Spleen (tissue), 7 donors: ENCODE measurements around the gene ADCY6.

Experiments used
- CTCF ChIP-seq, 11 experiments: fragments of 200-600 bp in 7 of 11; fragments of 450-650 bp in 4 of 11; sonication (generic) in 4 of 11; IDR thresholded peaks in 8 of 11; conservative IDR thresholded peaks in 3 of 11; 1 replicate in 7 of 11; 2 replicates in 4 of 11; pipeline versions ENCODE4 v1.4.0 to v1.8.0; 2016 to 2021; ENCODE audit warnings: antibody characterized with exemption in 11 of 11, inconsistent platforms in 4 of 11, mild to moderate bottlenecking in 1 of 11
- POLR2A ChIP-seq, 3 donors: fragments of 450-650 bp; IDR thresholded peaks; one replicate each; pipeline ENCODE4 v1.5.1; 2017; ENCODE audit warnings: antibody characterized with exemption in 3 of 3, mild to moderate bottlenecking in 1 of 3
- POLR2AphosphoS5 ChIP-seq, 3 donors: sonication (generic); formaldehyde crosslinking; IDR thresholded peaks; one replicate each; pipeline ENCODE4 v1.5.1; 2017; ENCODE audit warnings: antibody characterized with exemption in 3 of 3
- donor health status: DM: no; HTN: no; CAD: no; lungs with moderate emphysema.
- donor health status: DM: no; HTN: no; CAD: no.
- donor health status: DM: no; HTN: no; CAD: no.

- no peak for TF ChIP-seq CTCF (IDR thresholded peaks at IDR 0.05 in 8 of 11, conservative IDR thresholded peaks at IDR 0.05 in 3 of 11)
- no peak for TF ChIP-seq POLR2A (IDR thresholded peaks at IDR 0.05)
- TF ChIP-seq POLR2AphosphoS5 (IDR thresholded peaks at IDR 0.05) = no peak
These were observed 18.1 kb downstream of the ADCY6 start for GRCh38 chr12:48770756-48771155.
